Hepatocyte (in vitro differentiated cells): ENCODE data around the gene TXLNA. TPM values are rescaled to one million over a fixed set of nuclear protein-coding genes. Genes with fewer than 3 reads are reported as not detected.

Experiments used
- DNase-seq: peaks from one replicate; pipeline ENCODE4 v3.0.0-alpha.2; 2016; ENCODE audit warnings: low spot score
- H2AFZ ChIP-seq: fragments of 200-600 bp; sonication (generic); 2 replicates; pipeline ENCODE4 v1.6.0; 2016; ENCODE audit warnings: antibody characterized with exemption, mild to moderate bottlenecking
- H3K27ac ChIP-seq: fragments of 200-600 bp; sonication (generic); 2 replicates; pipeline ENCODE4 v1.5.1; 2016; ENCODE audit warnings: mild to moderate bottlenecking
- H3K27me3 ChIP-seq: fragments of 200-600 bp; sonication (generic); 2 replicates; pipeline ENCODE4 v1.6.1; 2016
- H3K36me3 ChIP-seq: fragments of 200-600 bp; sonication (generic); replicated peaks from 2 replicates; pipeline ENCODE4 v1.5.1; 2016; ENCODE audit warnings: low read depth; ENCODE audit not compliant: insufficient read depth
- H3K4me1 ChIP-seq: fragments of 200-600 bp; sonication (generic); 2 replicates; pipeline ENCODE4 v1.5.1; 2016; ENCODE audit warnings: mild to moderate bottlenecking, moderate library complexity; ENCODE audit not compliant: insufficient read depth
- H3K4me2 ChIP-seq: fragments of 200-600 bp; sonication (generic); 2 replicates; pipeline ENCODE4 v1.6.0; 2016
- H3K4me3 ChIP-seq: fragments of 200-600 bp; sonication (generic); 2 replicates; pipeline ENCODE4 v1.5.1; 2016; ENCODE audit warnings: mild to moderate bottlenecking
- H3K79me2 ChIP-seq: fragments of 200-600 bp; sonication (generic); 2 replicates; pipeline ENCODE4 v1.6.0; 2017; ENCODE audit warnings: mild to moderate bottlenecking
- H3K9me2 ChIP-seq: fragments of 200-600 bp; sonication (generic); replicated peaks from 2 replicates; pipeline ENCODE4 v1.6.0; 2017; ENCODE audit warnings: mild to moderate bottlenecking; ENCODE audit not compliant: insufficient read depth
- H3K9me3 ChIP-seq: fragments of 200-600 bp; sonication (generic); 2 replicates; pipeline ENCODE4 v1.5.1; 2016; ENCODE audit warnings: low read depth, mild to moderate bottlenecking
- H4K20me1 ChIP-seq: fragments of 200-600 bp; sonication (generic); 2 replicates; pipeline ENCODE4 v1.6.0; 2016; ENCODE audit warnings: mild to moderate bottlenecking; ENCODE audit not compliant: insufficient read depth, poor library complexity, severe bottlenecking
- CTCF ChIP-seq: fragments of 200-600 bp; sonication (generic); IDR thresholded peaks from 2 replicates; pipeline ENCODE4 v1.5.1; 2016; ENCODE audit warnings: antibody characterized with exemption, mild to moderate bottlenecking; ENCODE audit not compliant: poor library complexity
- EZH2 ChIP-seq: fragments of 200-600 bp; sonication (generic); IDR thresholded peaks from 2 replicates; pipeline ENCODE4 v1.6.1; 2016; ENCODE audit warnings: antibody characterized with exemption, mild to moderate bottlenecking, borderline replicate concordance
- EZH2phosphoT487 ChIP-seq: fragments of 200-600 bp; sonication (generic); IDR thresholded peaks from one replicate; pipeline ENCODE4 v1.6.1; 2018; ENCODE audit warnings: antibody characterized with exemption, mild to moderate bottlenecking, low read depth, moderate library complexity; ENCODE audit not compliant: unreplicated experiment, severe bottlenecking
- whole genome bisulfite sequencing: methylation state at CpG from one replicate; pipeline ENCODE4 v1.1.6; 2016; ENCODE audit warnings: low lambda C conversion rate; ENCODE audit errors: missing lambda C conversion rate; 5-methylcytosine and 5-hydroxymethylcytosine counted together
- polyA plus RNA-seq: library from polyadenylated mRNA; unstranded; fragments of >200 nt; fragmentation: Nextera tagmentation; extraction: Ambion mirVana; gene quantifications from 2 replicates; pipeline ENCODE4 v1.2.1, GENCODE V29; 2016
- total RNA-seq: library from RNA; depleted of rRNA; stranded (reverse); fragments of >200 nt; gene quantifications from 2 replicates; pipeline ENCODE4 v1.2.3, GENCODE V29; 2014

Gene TXLNA
- total and polyA plus RNA-seq, 2 experiments from 2014 or later, result 41.2 to 52.7 TPM

GRCh38 chr1:32208469-32208868 lies 29.0 kb downstream of the TXLNA start:
- Histone ChIP-seq H3K4me2 (no peak overlapping the region), H3K79me2 (no peaks in the 10 kb centered on the region), H3K4me1 (no peaks in the 10 kb centered on the region), H3K36me3 (no peaks in the 10 kb centered on the region), H3K9me2 (no peaks in the 10 kb centered on the region), H3K27ac (no peak overlapping the region), H2AFZ (no peak overlapping the region), H3K4me3 (no peak overlapping the region), H3K27me3 (no peaks in the 10 kb centered on the region), H4K20me1 (no peaks in the 10 kb centered on the region), H3K9me3 (no peaks in the 10 kb centered on the region)
- no peak for DNase-seq
- TF ChIP-seq CTCF (no peak), EZH2 (no peak), EZH2phosphoT487 (no peak)
- WGBS, result 96% methylated on average over 6 of the region's 6 CpGs

- H3K27ac ChIP-seq, result no peak within 1 kb of the TSS
- no peaks in the 10 kb centered on the region for H3K79me2 ChIP-seq
- H3K9me3 ChIP-seq, result no peaks in the 10 kb centered on the region
- no peaks in the 10 kb centered on the region for H3K36me3 ChIP-seq
- H4K20me1 ChIP-seq, result no peaks in the 10 kb centered on the region
- no peaks in the 10 kb centered on the region for H3K27me3 ChIP-seq
- no peak within 1 kb of the TSS for H2AFZ ChIP-seq
- H3K9me2 ChIP-seq, result no peaks in the 10 kb centered on the region
- no peak within 1 kb of the TSS for H3K4me2 ChIP-seq
- H3K4me1 ChIP-seq, result no peaks in the 10 kb centered on the region
- no peak within 1 kb of the TSS for H3K4me3 ChIP-seq
- WGBS, result 88% methylated on average over 5 of the region's 5 CpGs
- DNase-seq, result peak; percentile 53
- TF ChIP-seq EZH2 (no peak), EZH2phosphoT487 (no peak), CTCF (no peak)
Observed at GRCh38 chr1:32208891-32209328, 29.4 kb downstream of the TXLNA start, which contains the start of gene DCDC2B. Gene DCDC2B, plus strand, starts transcription at chr1:32209089. Its CDS starts 5 bp downstream, at chr1:32209094.

- Histone ChIP-seq H3K27ac (peak overlapping the region; percentile 83), H3K36me3 (no peaks in the 10 kb centered on the region)
Observed at GRCh38 chr1:32215629-32216480, 36.4 kb downstream of the TXLNA start.

More at GRCh38 chr1:32215629-32216480, 36.4 kb downstream of the TXLNA start:
- no peak overlapping the region for H3K4me2 ChIP-seq
- H2AFZ ChIP-seq, result no peak overlapping the region
- peaks cover 12% of the 10 kb centered on the region for H3K79me2 ChIP-seq
- DNase-seq, result peak; percentile 87
- no peaks in the 10 kb centered on the region for H4K20me1 ChIP-seq
- TF ChIP-seq EZH2 (no peak), EZH2phosphoT487 (no peak), CTCF (peak; percentile 72)
- no peaks in the 10 kb centered on the region for H3K27me3 ChIP-seq
- no peaks in the 10 kb centered on the region for H3K9me2 ChIP-seq
- peaks cover 5% of the 10 kb centered on the region for H3K4me1 ChIP-seq
- 84% methylated on average over 10 of the region's 10 CpGs for WGBS
- no peaks in the 10 kb centered on the region for H3K9me3 ChIP-seq
- no peak overlapping the region for H3K4me3 ChIP-seq
